H9 (cell line): ENCODE measurements around the gene PPIF. TPM values are rescaled to one million over a fixed set of nuclear protein-coding genes. Genes with fewer than 3 reads are reported as not detected.

Experiments
- DNase-seq: peaks from one replicate; pipeline ENCODE4 v3.0.0-alpha.2; 2017
- H2AFZ ChIP-seq: one replicate; pipeline ENCODE4 v1.6.1; 2013; ENCODE audit warnings: mild to moderate bottlenecking, low read length, control low read depth, moderate library complexity
- H2AK5ac ChIP-seq: 2 replicates; pipeline ENCODE4 v1.6.1; 2013; ENCODE audit warnings: low read length, control low read depth, mixed read lengths; ENCODE audit not compliant: insufficient read length
- H2BK120ac ChIP-seq: one replicate; pipeline ENCODE4 v1.6.1; 2013; ENCODE audit warnings: low read depth, mild to moderate bottlenecking, low read length, control low read depth, inconsistent platforms; ENCODE audit not compliant: poor library complexity, severe bottlenecking
- H2BK12ac ChIP-seq: 2 replicates; pipeline ENCODE4 v1.6.1; 2013; ENCODE audit warnings: low read length, control low read depth, mixed read lengths, low read depth; ENCODE audit not compliant: insufficient read length
- H2BK15ac ChIP-seq: 2 replicates; pipeline ENCODE4 v1.6.1; 2013; ENCODE audit warnings: low read depth, low read length, control low read depth
- H2BK20ac ChIP-seq: one replicate; pipeline ENCODE4 v1.6.1; 2013; ENCODE audit warnings: low read depth, mild to moderate bottlenecking, low read length, control low read depth, inconsistent platforms; ENCODE audit not compliant: poor library complexity, severe bottlenecking
- H2BK5ac ChIP-seq: 2 replicates; pipeline ENCODE4 v1.6.1; 2013; ENCODE audit warnings: low read length, control low read depth, mixed read lengths; ENCODE audit not compliant: insufficient read length
- H3K14ac ChIP-seq: 2 replicates; pipeline ENCODE4 v1.6.1; 2013; ENCODE audit warnings: low read length, control low read depth; ENCODE audit not compliant: insufficient read depth
- H3K18ac ChIP-seq: 2 replicates; pipeline ENCODE4 v1.6.1; 2013; ENCODE audit warnings: low read depth, mild to moderate bottlenecking, mixed read lengths, low read length, control low read depth; ENCODE audit not compliant: insufficient read length
- H3K23ac ChIP-seq: 2 replicates; pipeline ENCODE4 v1.6.1; 2013; ENCODE audit warnings: low read length, control low read depth, mixed read lengths, low read depth; ENCODE audit not compliant: insufficient read length
- H3K23me2 ChIP-seq: 2 replicates; pipeline ENCODE4 v1.6.1; 2013; ENCODE audit warnings: low read depth, mild to moderate bottlenecking, mixed read lengths, low read length, control low read depth; ENCODE audit not compliant: insufficient read length, poor library complexity, severe bottlenecking
- H3K27ac ChIP-seq: 2 replicates; pipeline ENCODE4 v1.5.1; 2013; ENCODE audit warnings: low read length, control low read depth, mixed read lengths, low read depth; ENCODE audit not compliant: insufficient read length
- H3K27me3 ChIP-seq: 2 replicates; pipeline ENCODE4 v1.6.1; 2013; ENCODE audit warnings: low read length, control low read depth, inconsistent platforms; ENCODE audit not compliant: insufficient read depth
- H3K4ac ChIP-seq: 2 replicates; pipeline ENCODE4 v1.6.1; 2013; ENCODE audit warnings: low read depth, mild to moderate bottlenecking, control low read depth, inconsistent platforms, low read length, moderate library complexity
- H3K4me1 ChIP-seq: 2 replicates; pipeline ENCODE4 v1.6.1; 2013; ENCODE audit warnings: low read length, control low read depth, inconsistent platforms; ENCODE audit not compliant: insufficient read depth
- H3K4me2 ChIP-seq: 2 replicates; pipeline ENCODE4 v1.6.1; 2013; ENCODE audit warnings: low read length, control low read depth, mixed read lengths; ENCODE audit not compliant: insufficient read length, insufficient read depth
- H3K56ac ChIP-seq: 2 replicates; pipeline ENCODE4 v1.6.1; 2013; ENCODE audit warnings: low read depth, mild to moderate bottlenecking, mixed read lengths, low read length, control low read depth; ENCODE audit not compliant: insufficient read length
- H3K79me1 ChIP-seq: 2 replicates; pipeline ENCODE4 v1.6.1; 2013; ENCODE audit warnings: low read depth, mild to moderate bottlenecking, moderate library complexity, low read length, control low read depth, inconsistent platforms; ENCODE audit not compliant: insufficient read depth, poor library complexity, severe bottlenecking
- H3K79me2 ChIP-seq: 2 replicates; pipeline ENCODE4 v1.6.1; 2013; ENCODE audit warnings: low read length, control low read depth, inconsistent platforms; ENCODE audit not compliant: insufficient read depth
- H3K9ac ChIP-seq: 2 replicates; pipeline ENCODE4 v1.6.1; 2013; ENCODE audit warnings: low read length, control low read depth, mixed read lengths; ENCODE audit not compliant: insufficient read length; ENCODE audit errors: extremely low read depth
- H3K9me3 ChIP-seq: one replicate; pipeline ENCODE4 v1.6.1; 2013; ENCODE audit warnings: low read depth, low read length, inconsistent platforms; ENCODE audit not compliant: control insufficient read depth
- H3T11ph ChIP-seq: one replicate; pipeline ENCODE4 v1.6.1; 2013; ENCODE audit warnings: mild to moderate bottlenecking, low read length, control low read depth, inconsistent platforms
- H4K20me1 ChIP-seq: one replicate; pipeline ENCODE4 v1.6.1; 2013; ENCODE audit not compliant: control insufficient read depth, insufficient read length, insufficient read depth
- H4K5ac ChIP-seq: 2 replicates; pipeline ENCODE4 v1.6.1; 2013; ENCODE audit warnings: low read depth, mild to moderate bottlenecking, mixed read lengths, low read length, control low read depth; ENCODE audit not compliant: insufficient read length
- H4K8ac ChIP-seq: replicated peaks from 2 replicates; pipeline ENCODE4 v1.6.1; 2013; ENCODE audit warnings: low read length, control low read depth, mixed read lengths, low read depth; ENCODE audit not compliant: insufficient read length
- H4K91ac ChIP-seq: 2 replicates; pipeline ENCODE4 v1.6.1; 2013; ENCODE audit warnings: low read depth, mild to moderate bottlenecking, moderate library complexity, mixed read lengths, low read length, control low read depth; ENCODE audit not compliant: insufficient read length
- H3K27ac Mint-ChIP-seq, 3 experiments: 2 replicates in 2 of 3; 3 replicates in 1 of 3; pipeline ENCODE4 v1.8.0; 2020 to 2021; ENCODE audit warnings: mixed read lengths in 3 of 3, mild to moderate bottlenecking in 1 of 3, moderate library complexity in 1 of 3
- H3K27me3 Mint-ChIP-seq: 2 replicates; pipeline ENCODE4 v1.8.0; 2021; ENCODE audit warnings: low read depth, mild to moderate bottlenecking, moderate library complexity, mixed read lengths
- H3K36me3 Mint-ChIP-seq, 3 experiments: 2 replicates in 2 of 3; 3 replicates in 1 of 3; pipeline ENCODE4 v1.8.0; 2020 to 2021; ENCODE audit warnings: low read depth in 3 of 3, mixed read lengths in 3 of 3; ENCODE audit not compliant: insufficient read depth in 1 of 3
- H3K4me1 Mint-ChIP-seq, 2 experiments: 2 replicates each; pipeline ENCODE4 v1.8.0; 2020; ENCODE audit warnings: mixed read lengths in 2 of 2
- H3K4me3 Mint-ChIP-seq, 2 experiments: 2 replicates in 1 of 2; 3 replicates in 1 of 2; pipeline ENCODE4 v1.8.0; 2020 to 2021; ENCODE audit warnings: mild to moderate bottlenecking in 2 of 2, mixed read lengths in 2 of 2, moderate library complexity in 1 of 2
- H3K9me3 Mint-ChIP-seq, 2 experiments: 2 replicates in 1 of 2; 3 replicates in 1 of 2; pipeline ENCODE4 v1.8.0; 2020; ENCODE audit warnings: mild to moderate bottlenecking in 2 of 2, mixed read lengths in 2 of 2, moderate library complexity in 1 of 2
- WGBS: extraction: QIAGEN DNeasy Blood & Tissue Kit; methylation state at CpG from one replicate; pipeline ENCODE4 v1.1.7; 2013; ENCODE audit warnings: missing lambda C conversion rate, low lambda C conversion rate, mixed read lengths; ENCODE audit not compliant: insufficient read length; ENCODE audit errors: extremely low coverage; 5-methylcytosine and 5-hydroxymethylcytosine counted together
- total RNA-seq: library from RNA; stranded (reverse); gene quantifications from 2 replicates; pipeline ENCODE4 v1.2.1, GENCODE V29; 2021
- TF ChIP-seq, protein P1 (sequence below): fragments of 200-600 bp; sonication (generic); conservative IDR thresholded peaks from 3 replicates; pipeline ENCODE4 v1.8.0; 2021; ENCODE audit warnings: antibody characterized with exemption, mild to moderate bottlenecking

The PPIF gene
- total RNA-seq, 1 experiment from 2014 or later, result 79.7 TPM

DNA sequence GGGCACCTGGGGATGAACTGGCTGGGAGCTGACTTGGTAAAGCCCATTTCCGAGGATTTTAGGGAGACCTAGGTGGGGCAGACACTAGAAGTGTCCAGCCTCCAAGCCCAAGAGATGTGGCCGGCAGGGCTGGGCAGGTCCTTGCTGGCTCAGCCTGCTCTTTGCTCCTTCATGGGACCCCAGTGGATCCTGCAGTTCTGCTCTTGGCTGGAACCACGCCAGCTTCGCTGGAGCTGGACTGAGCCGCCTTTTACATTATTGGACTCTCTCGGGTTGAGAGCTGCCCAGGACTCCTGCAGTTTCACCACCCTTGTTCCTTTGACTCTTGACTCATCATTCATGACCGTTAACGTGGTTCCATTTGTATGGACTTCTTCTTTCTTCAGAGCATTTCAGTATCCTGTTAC is 5.7 kb downstream of the PPIF start:
- H3K79me1 ChIP-seq, result peaks cover 5% of the 10 kb centered on the region
- H3K9ac ChIP-seq, result no peak overlapping the region
- H3K14ac ChIP-seq, result no peak overlapping the region
- no peak overlapping the region for H4K5ac ChIP-seq
- H4K20me1 ChIP-seq, result no peaks in the 10 kb centered on the region
- no CpG with 5 or more reads among the region's 8 CpGs for WGBS
- peaks cover 6 to 8% of the 10 kb centered on the region in 2 experiments; a peak in 3 of 4 replicates for H3K4me1 Mint-ChIP-seq
- no peaks in the 10 kb centered on the region for H3K27me3 ChIP-seq
- DNase-seq, result peak; percentile 17
- no peaks in the 10 kb centered on the region; the same call in 1 of the 2 replicates for H3K27me3 Mint-ChIP-seq
- no peak overlapping the region for H3K27ac Mint-ChIP-seq
- H2BK5ac ChIP-seq, result no peak overlapping the region
- no peak overlapping the region for H3K23ac ChIP-seq
- no peaks in the 10 kb centered on the region for H3K4me1 ChIP-seq
- no peak overlapping the region for H2BK20ac ChIP-seq
- H3K79me2 ChIP-seq, result no peaks in the 10 kb centered on the region
- no peak overlapping the region for H2BK120ac ChIP-seq
- no peak overlapping the region for H4K8ac ChIP-seq
- no peak overlapping the region for H2AFZ ChIP-seq
- no peak overlapping the region for H2BK15ac ChIP-seq
- H3T11ph ChIP-seq, result no peak overlapping the region
- TF ChIP-seq, protein P1, sequence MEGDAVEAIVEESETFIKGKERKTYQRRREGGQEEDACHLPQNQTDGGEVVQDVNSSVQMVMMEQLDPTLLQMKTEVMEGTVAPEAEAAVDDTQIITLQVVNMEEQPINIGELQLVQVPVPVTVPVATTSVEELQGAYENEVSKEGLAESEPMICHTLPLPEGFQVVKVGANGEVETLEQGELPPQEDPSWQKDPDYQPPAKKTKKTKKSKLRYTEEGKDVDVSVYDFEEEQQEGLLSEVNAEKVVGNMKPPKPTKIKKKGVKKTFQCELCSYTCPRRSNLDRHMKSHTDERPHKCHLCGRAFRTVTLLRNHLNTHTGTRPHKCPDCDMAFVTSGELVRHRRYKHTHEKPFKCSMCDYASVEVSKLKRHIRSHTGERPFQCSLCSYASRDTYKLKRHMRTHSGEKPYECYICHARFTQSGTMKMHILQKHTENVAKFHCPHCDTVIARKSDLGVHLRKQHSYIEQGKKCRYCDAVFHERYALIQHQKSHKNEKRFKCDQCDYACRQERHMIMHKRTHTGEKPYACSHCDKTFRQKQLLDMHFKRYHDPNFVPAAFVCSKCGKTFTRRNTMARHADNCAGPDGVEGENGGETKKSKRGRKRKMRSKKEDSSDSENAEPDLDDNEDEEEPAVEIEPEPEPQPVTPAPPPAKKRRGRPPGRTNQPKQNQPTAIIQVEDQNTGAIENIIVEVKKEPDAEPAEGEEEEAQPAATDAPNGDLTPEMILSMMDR, result no peak
- H4K91ac ChIP-seq, result no peak overlapping the region
- no peak overlapping the region for H3K4me2 ChIP-seq
- H3K18ac ChIP-seq, result no peak overlapping the region
- H3K4me3 Mint-ChIP-seq, result no peak overlapping the region
- no peaks in the 10 kb centered on the region for H3K9me3 ChIP-seq
- peaks cover 5% of the 10 kb centered on the region for H3K23me2 ChIP-seq
- peaks cover 50 to 85% (median 78%) of the 10 kb centered on the region in 3 experiments; a peak in 6 of 7 replicates for H3K36me3 Mint-ChIP-seq
- no peak overlapping the region for H2AK5ac ChIP-seq
- no peak overlapping the region for H3K4ac ChIP-seq
- no peaks in the 10 kb centered on the region for H3K9me3 Mint-ChIP-seq
- no peak overlapping the region for H3K27ac ChIP-seq
- no peak overlapping the region for H2BK12ac ChIP-seq
- no peak overlapping the region for H3K56ac ChIP-seq
